PC-9 (cell line): ENCODE data around the gene REEP3. TPM values are rescaled to one million over a fixed set of nuclear protein-coding genes. Genes with fewer than 3 reads are reported as not detected.

Experiments used
- BruUV-seq: library from RNA; stranded (reverse); fragments of 400-500 nt; replicated peaks from 2 replicates; lab custom pipeline; 2021; lab: Mats Ljungman, UMichigan
- CTCF ChIA-PET: fragments of 300-600 bp; sonication (Branson Sonifier 250); formaldehyde crosslinking; loops from one replicate; lab custom pipeline; 2022; ENCODE audit warnings: antibody characterized with exemption; lab: Charles Lee
- POLR2A ChIA-PET: fragments of 300-600 bp; sonication (Branson Sonifier 250); formaldehyde crosslinking; loops from one replicate; lab custom pipeline; 2022; ENCODE audit warnings: antibody characterized with exemption; ENCODE audit not compliant: unreplicated experiment; lab: Charles Lee
- DNase-seq, 2 experiments: peaks; one replicate each; pipeline versions ENCODE4 v3.0.0 to v3.0.0-alpha.2; 2015 to 2022; ENCODE audit warnings: mixed read lengths in 1 of 2
- H2AFZ ChIP-seq: fragments of 200-600 bp; sonication (generic); 2 replicates; pipeline ENCODE4 v1.8.1; 2017; ENCODE audit warnings: antibody characterized with exemption
- H3F3A ChIP-seq: fragments of 200-600 bp; sonication (generic); 2 replicates; pipeline ENCODE4 v1.8.1; 2017; ENCODE audit warnings: antibody characterized with exemption, mild to moderate bottlenecking, low read depth; ENCODE audit not compliant: insufficient read depth
- H3K27ac ChIP-seq: fragments of 200-600 bp; sonication (generic); 2 replicates; pipeline ENCODE4 v1.6.1; 2016; ENCODE audit warnings: mixed run types
- H3K27me3 ChIP-seq: fragments of 200-600 bp; sonication (generic); 2 replicates; pipeline ENCODE4 v1.6.1; 2016; ENCODE audit warnings: low read depth, mixed run types; ENCODE audit not compliant: insufficient read depth
- H3K36me3 ChIP-seq: fragments of 200-600 bp; sonication (generic); 2 replicates; pipeline ENCODE4 v1.6.1; 2016; ENCODE audit warnings: low read depth, mixed run types
- H3K4me1 ChIP-seq: fragments of 200-600 bp; sonication (generic); replicated peaks from 2 replicates; pipeline ENCODE4 v1.6.1; 2016; ENCODE audit warnings: mixed run types; ENCODE audit not compliant: insufficient read depth
- H3K4me2 ChIP-seq: fragments of 200-600 bp; sonication (generic); 2 replicates; pipeline ENCODE4 v1.6.1; 2017; ENCODE audit warnings: mixed run types
- H3K4me3 ChIP-seq: fragments of 200-600 bp; sonication (generic); 2 replicates; pipeline ENCODE4 v1.6.1; 2016; ENCODE audit warnings: mixed run types
- H3K79me2 ChIP-seq: fragments of 200-600 bp; sonication (generic); 2 replicates; pipeline ENCODE4 v1.6.1; 2017; ENCODE audit warnings: low read depth, mixed run types
- H3K9me2 ChIP-seq: fragments of 200-600 bp; sonication (generic); 2 replicates; pipeline ENCODE4 v1.8.1; 2017; ENCODE audit warnings: mild to moderate bottlenecking; ENCODE audit not compliant: insufficient read depth
- H3K9me3 ChIP-seq: fragments of 200-600 bp; sonication (generic); 2 replicates; pipeline ENCODE4 v1.8.1; 2016; ENCODE audit warnings: low read depth; ENCODE audit not compliant: insufficient read depth
- H4K20me1 ChIP-seq: fragments of 200-600 bp; sonication (generic); 2 replicates; pipeline ENCODE4 v1.8.1; 2017; ENCODE audit not compliant: insufficient read depth
- CTCF ChIP-seq: fragments of 200-600 bp; sonication (generic); conservative IDR thresholded peaks from 2 replicates; pipeline ENCODE4 v1.6.1; 2017; ENCODE audit warnings: mixed run types, antibody characterized with exemption, mild to moderate bottlenecking, moderate library complexity
- EZH2 ChIP-seq: fragments of 200-600 bp; sonication (generic); IDR thresholded peaks from 2 replicates; pipeline ENCODE4 v1.8.0; 2017; ENCODE audit warnings: antibody characterized with exemption, low read depth
- intact Hi-C: fragments of 100-400 bp; cut with micrococcal nuclease; formaldehyde crosslinking; loops from one replicate; pipeline ENCODE4 v1.10.0; 2022; ENCODE audit not compliant: unreplicated experiment
- total RNA-seq: library from RNA; stranded (reverse); gene quantifications from 2 replicates; pipeline ENCODE4 v1.2.3, GENCODE V29; 2021

Gene REEP3
- total RNA-seq, 1 experiment from 2014 or later = 56.4 TPM

- Histone ChIP-seq H3K27me3 (no peaks in the 10 kb centered on the region), H3K36me3 (no peaks in the 10 kb centered on the region), H3K9me2 (no peaks in the 10 kb centered on the region), H3K9me3 (no peaks in the 10 kb centered on the region), H3K4me1 (no peaks in the 10 kb centered on the region), H4K20me1 (no peaks in the 10 kb centered on the region), H2AFZ (no peak overlapping the region), H3F3A (peaks cover 3% of the 10 kb centered on the region; the same call in 1 of the 2 replicates), H3K79me2 (peaks cover 46% of the 10 kb centered on the region), H3K4me3 (no peak overlapping the region), H3K4me2 (no peak overlapping the region), H3K27ac (no peak overlapping the region)
- POLR2A ChIA-PET = no interaction called here
- CTCF ChIA-PET = no interaction called here
- no peak for DNase-seq
- intact Hi-C loops = no loop called here
- BruUV-seq = no TSS peak
- TF ChIP-seq CTCF (no peak), EZH2 (no peak)
Observed at GRCh38 chr10:63483983-63484382, 37.2 kb upstream of the REEP3 start.

GRCh38 chr10:63487990-63488389 lies 33.2 kb upstream of the REEP3 start:
- CTCF ChIA-PET = no interaction called here
- TF ChIP-seq EZH2 (no peak), CTCF (no peak)
- no peak overlapping the region for H2AFZ ChIP-seq
- H3K9me2 ChIP-seq = no peaks in the 10 kb centered on the region
- peaks cover 19% of the 10 kb centered on the region for H3K4me1 ChIP-seq
- no peaks in the 10 kb centered on the region for H3K9me3 ChIP-seq
- no peak overlapping the region for H3K27ac ChIP-seq
- H3K4me3 ChIP-seq = no peak overlapping the region
- H4K20me1 ChIP-seq = no peaks in the 10 kb centered on the region
- H3K36me3 ChIP-seq = no peaks in the 10 kb centered on the region
- H3K79me2 ChIP-seq = peaks cover 46% of the 10 kb centered on the region
- POLR2A ChIA-PET = no interaction called here
- H3F3A ChIP-seq = peaks cover 15% of the 10 kb centered on the region
- H3K27me3 ChIP-seq = no peaks in the 10 kb centered on the region
- no TSS peak for BruUV-seq
- DNase-seq = no peak
- no peak overlapping the region for H3K4me2 ChIP-seq
- intact Hi-C loops = no loop called here

GRCh38 chr10:63489838-63490237 lies 31.4 kb upstream of the REEP3 start:
- H3K4me2 ChIP-seq = no peak overlapping the region
- intact Hi-C loops = no loop called here
- POLR2A ChIA-PET = interaction anchor here (0.5 kb wide), 1 partner anchor 30 kb away, joined by 3 read pairs; no protein-coding TSS in a partner anchor
- DNase-seq = no peak
- H3K9me2 ChIP-seq = no peaks in the 10 kb centered on the region
- no peaks in the 10 kb centered on the region for H4K20me1 ChIP-seq
- H3K27ac ChIP-seq = no peak overlapping the region
- peaks cover 55% of the 10 kb centered on the region for H3K79me2 ChIP-seq
- no peak overlapping the region for H3K4me3 ChIP-seq
- BruUV-seq = no TSS peak
- no peak overlapping the region for H2AFZ ChIP-seq
- TF ChIP-seq CTCF (no peak), EZH2 (no peak)
- peaks cover 11% of the 10 kb centered on the region; the same call in 1 of the 2 replicates for H3F3A ChIP-seq
- CTCF ChIA-PET = no interaction called here
- no peaks in the 10 kb centered on the region for H3K36me3 ChIP-seq
- H3K4me1 ChIP-seq = peaks cover 19% of the 10 kb centered on the region
- no peaks in the 10 kb centered on the region for H3K9me3 ChIP-seq
- H3K27me3 ChIP-seq = no peaks in the 10 kb centered on the region
